SU-DHL-6 (cell line): ENCODE measurements around the gene ARHGEF4.

ENCODE experiments used
- CTCF ChIP-seq: fragments of 200-600 bp; sonication (generic); IDR thresholded peaks from one replicate; pipeline ENCODE4 v1.5.1; 2017; ENCODE audit warnings: antibody characterized with exemption, mild to moderate bottlenecking, low read length, moderate library complexity; ENCODE audit not compliant: insufficient read depth, poor library complexity, severe bottlenecking
- EZH2phosphoT487 ChIP-seq: fragments of 200-600 bp; sonication (generic), shearing (Covaris generic); conservative IDR thresholded peaks from 2 replicates; pipeline ENCODE4 v1.6.1; 2018; ENCODE audit warnings: mild to moderate bottlenecking, antibody characterized with exemption, low read length, moderate library complexity, mixed read lengths

- TF ChIP-seq CTCF (no peak), EZH2phosphoT487 (no peak)
Measured at GRCh38 chr2:130908832-130909231, 72.1 kb downstream of the ARHGEF4 start.
